Measurements from ENCODE around the gene ELMOD3. TPM values are rescaled to one million over a fixed set of nuclear protein-coding genes. Genes with fewer than 3 reads are reported as not detected.
"Not testable (repeated sequence)": the region's sequence is repeated elsewhere in the genome, so short reads cannot be mapped to it uniquely, and the experiment has no call there.

The ELMOD3 gene
- polyA plus RNA-seq, 1 experiment = 26.3 TPM

DNA sequence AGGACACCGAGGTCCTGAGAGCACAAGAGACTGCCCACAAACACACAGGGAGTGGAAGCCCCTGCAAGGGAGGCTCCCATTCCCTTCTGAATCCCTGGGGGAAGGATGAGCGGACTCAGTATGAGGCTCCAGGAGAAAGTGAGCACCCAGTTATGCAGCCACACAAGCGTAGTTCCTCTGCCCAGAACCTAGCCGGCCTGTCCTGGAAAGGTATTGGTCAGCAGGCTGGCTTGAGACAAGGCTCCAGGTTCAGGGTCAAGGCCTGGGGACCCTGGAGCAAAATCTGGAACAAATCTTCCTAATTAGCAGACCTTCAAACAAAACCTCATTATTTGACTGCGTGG, 56.8 kb downstream of the ELMOD3 start:
- no peaks in the 10 kb centered on the region for H3K27me3 ChIP-seq (ENCODE audit: control insufficient read depth, insufficient read depth, low read length)
- DNase-seq (ENCODE audit: low read depth) = no peak
- no peak overlapping the region for H3K4me3 ChIP-seq (ENCODE audit: low read depth, low read length)
- ChIA-PET POLR2A (no interaction called here), CTCF (no interaction called here)
- no peaks in the 10 kb centered on the region for H3K36me3 ChIP-seq (ENCODE audit: control insufficient read depth, insufficient read depth, low read length)
- TF ChIP-seq CTCF (IDR thresholded peaks at IDR 0.05; ENCODE audit: insufficient read depth, low read depth, low read length) = no peak

DNA sequence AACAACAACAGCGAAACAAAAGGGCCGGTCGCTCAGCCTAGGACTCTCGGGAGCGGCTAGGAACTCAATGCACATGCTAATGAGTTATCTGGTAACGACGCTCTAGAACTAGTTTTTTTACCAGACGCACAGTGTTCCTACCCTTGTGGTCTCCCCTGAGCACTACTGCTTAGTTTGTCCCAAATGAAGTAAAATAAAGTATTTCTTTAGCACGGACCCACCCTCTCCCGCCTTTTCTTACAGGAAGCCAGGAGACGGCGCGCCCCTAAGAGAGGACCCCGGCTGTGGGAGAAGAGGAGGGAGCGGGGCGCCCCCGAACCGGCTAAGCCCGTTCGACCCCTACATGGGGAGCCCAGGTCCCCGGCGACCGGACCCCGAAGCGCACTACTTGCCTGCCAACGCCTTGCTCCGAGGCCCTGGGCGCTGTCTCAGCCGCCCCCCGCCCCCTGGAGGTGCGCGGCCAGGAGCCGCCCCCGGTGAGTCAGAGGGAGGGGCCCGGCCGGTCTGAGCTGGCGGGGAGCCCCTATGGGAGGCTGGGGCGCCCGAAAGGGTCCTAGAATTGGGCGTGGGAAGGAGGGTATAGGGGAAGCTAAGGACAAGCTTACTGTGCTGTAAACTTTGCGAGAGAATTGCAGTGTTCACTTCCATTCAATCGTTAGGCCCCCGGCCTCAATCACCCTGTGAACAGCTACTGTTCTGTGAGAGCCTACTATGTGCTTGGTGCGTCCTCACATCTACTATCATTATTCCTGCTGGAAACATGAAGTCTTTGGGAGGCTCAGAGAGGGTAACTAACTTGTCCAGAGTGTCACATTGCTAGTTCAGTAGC, 59.2 kb downstream of the ELMOD3 start:
- no peak for DNase-seq (ENCODE audit: low read depth)
- no peak for TF ChIP-seq CTCF (IDR thresholded peaks at IDR 0.05; ENCODE audit: insufficient read depth, low read depth, low read length)
- Histone ChIP-seq H3K36me3 (ENCODE audit: control insufficient read depth, insufficient read depth, low read length) (no peaks in the 10 kb centered on the region), H3K27me3 (ENCODE audit: control insufficient read depth, insufficient read depth, low read length) (no peaks in the 10 kb centered on the region), H3K4me3 (ENCODE audit: low read depth, low read length) (peak overlapping the region; percentile 55)
- CTCF ChIA-PET = interaction anchor here (0.7 to 3.1 kb wide), 7 partner anchors 29 to 282 kb away, joined by 3 to 21 read pairs (median 4); partner anchors contain the start of gene MAT2A
- POLR2A ChIA-PET = interaction anchor here (0.6 to 1.1 kb wide), 2 partner anchors 120 to 126 kb away, joined by 4 to 5 read pairs; partner anchors contain the start of gene MAT2A

GRCh38 chr2:85414421-85414759, 59.8 kb downstream of the ELMOD3 start:
- ChIA-PET CTCF (interaction anchor here (0.7 to 3.1 kb wide), 5 partner anchors 45 to 282 kb away, joined by 3 to 21 read pairs (median 3); no protein-coding TSS in a partner anchor), POLR2A (interaction anchor here (0.7 to 1.1 kb wide), 2 partner anchors 41 to 125 kb away, joined by 3 to 5 read pairs; partner anchors contain the start of gene MAT2A)
- H3K4me3 ChIP-seq (ENCODE audit: low read depth, low read length) = not testable (repeated sequence)

DNA sequence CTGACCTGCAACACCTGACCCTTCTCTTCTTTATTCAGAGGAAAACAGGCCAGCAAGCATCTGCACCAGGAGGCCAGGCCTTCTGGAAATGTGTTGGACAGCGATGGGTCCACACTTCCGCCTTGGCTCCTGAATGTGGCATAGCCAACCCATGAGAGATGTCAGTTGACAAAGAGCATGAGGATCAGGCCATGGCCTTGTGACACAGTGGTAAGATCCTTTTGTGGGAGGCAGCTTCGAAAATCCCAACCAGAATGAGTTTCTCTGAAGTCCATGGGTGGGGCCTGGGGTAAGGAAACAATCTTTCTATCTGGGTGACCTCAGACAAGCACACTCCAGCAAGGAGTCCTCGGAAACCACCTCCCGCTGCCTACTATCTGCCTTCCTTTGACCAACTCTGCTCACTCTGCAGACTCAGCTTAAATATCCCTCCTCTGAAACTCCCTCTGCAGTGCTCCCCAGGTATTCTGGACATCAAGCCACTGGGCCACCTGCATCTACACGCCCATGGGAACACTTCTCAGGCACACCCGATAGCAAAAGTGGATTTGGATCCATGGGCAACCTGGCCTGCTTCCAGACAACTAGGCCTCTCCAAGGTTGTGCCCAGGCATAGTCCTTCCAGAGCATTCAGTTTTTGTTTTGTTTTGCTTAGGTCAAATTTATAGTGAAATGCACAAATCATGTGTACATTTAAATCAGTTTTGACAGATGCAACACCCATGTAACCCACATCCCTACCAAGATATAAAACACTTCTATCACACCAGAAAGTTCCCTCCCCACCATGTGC, 60.4 kb downstream of the ELMOD3 start:
- ChIA-PET POLR2A (interaction anchor here (0.7 to 1.1 kb wide), 2 partner anchors 41 to 125 kb away, joined by 3 to 5 read pairs; partner anchors contain the start of gene MAT2A), CTCF (interaction anchor here (1.6 to 3.1 kb wide), 2 partner anchors 24 to 136 kb away, joined by 3 to 21 read pairs; no protein-coding TSS in a partner anchor)
- Histone ChIP-seq H3K27me3 (ENCODE audit: control insufficient read depth, insufficient read depth, low read length) (no peaks in the 10 kb centered on the region), H3K36me3 (ENCODE audit: control insufficient read depth, insufficient read depth, low read length) (no peaks in the 10 kb centered on the region), H3K4me3 (ENCODE audit: low read depth, low read length) (no peak overlapping the region)
- DNase-seq (ENCODE audit: low read depth) = no peak
- TF ChIP-seq CTCF (IDR thresholded peaks at IDR 0.05; ENCODE audit: insufficient read depth, low read depth, low read length) = no peak

More at GRCh38 chr2:85414421-85414759, 59.8 kb downstream of the ELMOD3 start:
- not testable (repeated sequence) for H3K27me3 ChIP-seq (ENCODE audit: control insufficient read depth, insufficient read depth, low read length); H3K36me3 ChIP-seq (ENCODE audit: control insufficient read depth, insufficient read depth, low read length); DNase-seq (ENCODE audit: low read depth)

DNA sequence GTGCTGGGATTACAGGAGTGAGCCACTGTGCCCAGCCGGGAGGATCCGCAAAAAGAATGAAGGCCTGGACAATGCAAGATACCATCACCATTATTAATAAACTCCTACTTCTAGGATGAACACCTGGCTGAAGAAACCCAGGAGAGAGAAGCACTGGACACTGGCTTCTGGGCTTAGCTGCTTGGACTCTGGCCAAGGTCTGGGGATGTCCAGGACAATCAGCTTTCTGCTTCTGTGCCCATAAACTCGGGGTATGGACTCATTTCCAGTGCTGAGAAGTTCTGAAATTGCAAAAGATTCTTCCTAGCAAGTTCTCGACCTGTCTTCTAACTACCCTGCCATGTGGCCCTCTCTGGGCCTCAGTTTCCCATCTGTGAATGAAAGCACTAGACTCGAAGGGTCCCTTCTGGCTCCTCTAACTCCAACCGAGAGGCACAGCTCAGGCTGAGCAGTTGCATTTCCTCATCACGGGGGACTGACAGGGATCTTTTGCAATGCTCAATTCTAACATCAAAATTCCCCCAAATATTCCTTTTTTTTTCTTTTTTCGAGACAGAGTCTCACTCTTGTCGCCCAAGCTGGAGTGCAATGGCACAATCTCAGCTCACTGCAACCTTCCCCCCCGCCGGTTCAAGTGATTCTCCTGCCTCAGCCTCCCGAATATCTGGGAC, 61.5 kb downstream of the ELMOD3 start:
- POLR2A ChIA-PET = no interaction called here
- no peak for TF ChIP-seq CTCF (IDR thresholded peaks at IDR 0.05; ENCODE audit: insufficient read depth, low read depth, low read length)

More for the DNA sequence above, 61.5 kb downstream of the ELMOD3 start:
- CTCF ChIA-PET = interaction anchor here (1.6 kb wide), 1 partner anchor 25 kb away, joined by 3 read pairs; no protein-coding TSS in a partner anchor
- Histone ChIP-seq H3K4me3 (ENCODE audit: low read depth, low read length) (no peak overlapping the region), H3K27me3 (ENCODE audit: control insufficient read depth, insufficient read depth, low read length) (no peaks in the 10 kb centered on the region), H3K36me3 (ENCODE audit: control insufficient read depth, insufficient read depth, low read length) (no peaks in the 10 kb centered on the region)
- no peak for DNase-seq (ENCODE audit: low read depth)
